BE2C (cell line): ENCODE measurements around the gene INCA1.

Experiments used
- DNase-seq: peaks from one replicate; pipeline ENCODE4 v3.0.0-alpha.2; 2020
- H3K27me3 ChIP-seq: fragments of 250-450 bp; sonication (Bioruptor Pico); 2 replicates; pipeline ENCODE4 v1.5.1; 2020; ENCODE audit warnings: mild to moderate bottlenecking
- H3K36me3 ChIP-seq: fragments of 250-450 bp; sonication (Bioruptor Pico); 2 replicates; pipeline ENCODE4 v1.5.1; 2020; ENCODE audit warnings: mild to moderate bottlenecking
- H3K4me1 ChIP-seq: fragments of 250-450 bp; sonication (Bioruptor Pico); 2 replicates; pipeline ENCODE4 v1.5.1; 2020
- H3K4me3 ChIP-seq: 2 replicates; pipeline ENCODE4 v1.5.1; 2011; ENCODE audit warnings: low read depth, low read length
- H3K9me3 ChIP-seq: fragments of 250-450 bp; sonication (Bioruptor Pico); 2 replicates; pipeline ENCODE4 v1.5.1; 2020
- CTCF ChIP-seq: IDR thresholded peaks from 2 replicates; pipeline ENCODE4 v1.5.1; 2012; ENCODE audit warnings: mild to moderate bottlenecking, low read depth, low read length

The INCA1 gene

DNA sequence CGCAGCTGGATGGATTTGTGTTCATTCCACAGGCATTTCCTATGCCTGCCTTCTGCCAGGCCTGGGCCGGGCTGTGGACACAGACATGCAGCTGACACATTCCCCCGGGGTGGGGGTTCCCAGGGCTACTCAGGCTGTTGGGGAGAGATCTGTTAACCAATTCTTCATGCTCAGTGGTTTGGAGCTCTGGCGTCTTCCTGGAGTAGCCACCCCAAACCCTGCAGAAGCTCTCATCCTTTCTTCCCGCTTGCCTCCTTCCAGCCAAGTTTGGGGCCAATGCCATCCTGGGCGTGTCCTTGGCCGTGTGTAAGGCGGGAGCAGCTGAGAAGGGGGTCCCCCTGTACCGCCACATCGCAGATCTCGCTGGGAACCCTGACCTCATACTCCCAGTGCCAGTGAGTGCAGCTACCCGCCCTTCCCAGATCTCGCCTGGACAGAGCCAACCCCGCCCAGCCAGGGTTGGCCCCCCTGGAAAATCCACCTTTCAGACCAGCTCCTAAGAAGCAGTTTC, 43.8 kb downstream of the INCA1 start:
- DNase-seq, result no peak
- no peaks in the 10 kb centered on the region for H3K36me3 ChIP-seq
- peaks cover 4% of the 10 kb centered on the region; the same call in 1 of the 2 replicates for H3K4me1 ChIP-seq
- no peaks in the 10 kb centered on the region for H3K27me3 ChIP-seq
- no peak for TF ChIP-seq CTCF
- H3K4me3 ChIP-seq, result no peak overlapping the region
- no peaks in the 10 kb centered on the region for H3K9me3 ChIP-seq

DNA sequence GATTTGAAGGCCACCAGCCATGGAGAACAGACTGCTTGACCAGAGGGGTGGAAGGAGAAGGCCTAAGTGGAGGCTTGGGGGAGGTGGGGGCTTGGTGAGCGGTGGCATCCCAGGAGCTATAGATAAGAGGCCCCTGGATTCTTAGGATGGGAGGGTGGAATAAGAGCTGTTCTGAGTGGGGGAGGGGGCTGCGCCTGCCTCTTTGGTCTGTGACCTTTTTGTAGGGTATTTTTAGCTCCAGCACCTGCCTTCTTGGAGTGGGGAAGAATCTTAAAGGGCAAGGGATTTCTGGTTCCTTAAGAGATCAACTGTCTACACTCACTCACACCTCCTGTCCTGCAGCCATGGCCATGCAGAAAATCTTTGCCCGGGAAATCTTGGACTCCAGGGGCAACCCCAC, 45.8 kb downstream of the INCA1 start:
- Histone ChIP-seq H3K36me3 (peaks cover 4% of the 10 kb centered on the region), H3K4me3 (peak overlapping the region; percentile 56; the same call in 1 of the 2 replicates), H3K27me3 (no peaks in the 10 kb centered on the region), H3K4me1 (peaks cover 4% of the 10 kb centered on the region; the same call in 1 of the 2 replicates), H3K9me3 (no peaks in the 10 kb centered on the region)
- DNase-seq, result no peak
- no peak for TF ChIP-seq CTCF

GRCh38 chr17:4950746-4951204, 46.5 kb downstream of the INCA1 start, which contains the start of gene ENO3:
ENO3 (plus strand) TSS chr17:4951119; CDS start chr17:4951830, 711 bp downstream.
- peak within 1 kb of the TSS; percentile 56 for H3K4me3 ChIP-seq
- H3K36me3 ChIP-seq, result peaks cover 10% of the 10 kb centered on the region
- H3K4me1 ChIP-seq, result peaks cover 4% of the 10 kb centered on the region; the same call in 1 of the 2 replicates
- H3K9me3 ChIP-seq, result no peaks in the 10 kb centered on the region
- TF ChIP-seq CTCF, result no peak
- peak; percentile 59 for DNase-seq
- no peaks in the 10 kb centered on the region for H3K27me3 ChIP-seq

- TF ChIP-seq CTCF, result no peak
- peak; percentile 79 for DNase-seq
- Histone ChIP-seq H3K4me3 (peak overlapping the region; percentile 56), H3K9me3 (no peaks in the 10 kb centered on the region), H3K36me3 (peaks cover 13% of the 10 kb centered on the region), H3K27me3 (no peaks in the 10 kb centered on the region), H3K4me1 (peaks cover 4% of the 10 kb centered on the region)
Measured at GRCh38 chr17:4950075-4950745, 47.1 kb downstream of the INCA1 start.

GRCh38 chr17:4949321-4950074, 47.8 kb downstream of the INCA1 start:
- Histone ChIP-seq H3K4me3 (peak overlapping the region; percentile 77), H3K4me1 (peaks cover 4% of the 10 kb centered on the region), H3K9me3 (no peaks in the 10 kb centered on the region), H3K27me3 (no peaks in the 10 kb centered on the region), H3K36me3 (peaks cover 21% of the 10 kb centered on the region)
- DNase-seq, result peak; percentile 75
- no peak for TF ChIP-seq CTCF
